HG03469 (cell line): ENCODE measurements around the gene NEBL.
"Not testable (repeated sequence)": the region's sequence is repeated elsewhere in the genome, so short reads cannot be mapped to it uniquely, and the experiment has no call there.

ENCODE experiments used
- ATAC-seq: cut with Tn5 transposase; IDR thresholded peaks from one replicate; pipeline ENCODE4 v1.9.1; 2021; ENCODE audit warnings: mild to moderate bottlenecking, moderate library complexity, moderate number of reproducible peaks; ENCODE audit not compliant: unreplicated experiment

NEBL gene

GRCh38 chr10:20897146-20897825 lies at the start of gene NEBL:
TSS of gene NEBL (minus strand) at chr10:20897311. CDS start at chr10:20897205, 106 bp downstream.
- no peak for ATAC-seq

- no peak for ATAC-seq
Observed at GRCh38 chr10:20945546-20946332, 48.6 kb upstream of the NEBL start.

GRCh38 chr10:20944789-20945502 lies 47.8 kb upstream of the NEBL start:
- ATAC-seq, result no peak

GRCh38 chr10:20939414-20939813 lies 42.3 kb upstream of the NEBL start:
- not testable (repeated sequence) for ATAC-seq

GRCh38 chr10:20936396-20936795 lies 39.3 kb upstream of the NEBL start:
- ATAC-seq, result no peak

- ATAC-seq, result no peak
Observed at GRCh38 chr10:20935931-20936330, 38.8 kb upstream of the NEBL start.

- ATAC-seq, result no peak
Observed at GRCh38 chr10:20935301-20935700, 38.2 kb upstream of the NEBL start.

GRCh38 chr10:20933705-20934104 lies 36.6 kb upstream of the NEBL start:
- ATAC-seq, result no peak

- ATAC-seq, result no peak
Observed at GRCh38 chr10:20932606-20933126, 35.6 kb upstream of the NEBL start.

GRCh38 chr10:20931156-20931795 lies 34.2 kb upstream of the NEBL start:
- no peak for ATAC-seq

- no peak for ATAC-seq
Observed at GRCh38 chr10:20927456-20927855, 30.3 kb upstream of the NEBL start.

GRCh38 chr10:20922451-20922850 lies 25.3 kb upstream of the NEBL start:
- ATAC-seq, result no peak

- ATAC-seq, result no peak
Observed at GRCh38 chr10:20922033-20922432, 24.9 kb upstream of the NEBL start.

GRCh38 chr10:20920061-20920460 lies 22.9 kb upstream of the NEBL start:
- ATAC-seq, result no peak

- no peak for ATAC-seq
Observed at GRCh38 chr10:20919481-20919880, 22.4 kb upstream of the NEBL start.

- ATAC-seq, result no peak
Observed at GRCh38 chr10:20916976-20917375, 19.9 kb upstream of the NEBL start.

GRCh38 chr10:20912969-20913368 lies 15.9 kb upstream of the NEBL start:
- no peak for ATAC-seq

- no peak for ATAC-seq
Observed at GRCh38 chr10:20911626-20912025, 14.5 kb upstream of the NEBL start.

- ATAC-seq, result no peak
Observed at GRCh38 chr10:20909801-20910200, 12.7 kb upstream of the NEBL start.

- ATAC-seq, result no peak
Observed at GRCh38 chr10:20908391-20908790, 11.3 kb upstream of the NEBL start.
